GM23338 (cell line): ENCODE data around the gene TRIM37. TPM values are rescaled to one million over a fixed set of nuclear protein-coding genes. Genes with fewer than 3 reads are reported as not detected.

ENCODE experiments used
- ATAC-seq: fragments of 200-7000 bp; cut with Tn5 transposase; 3 replicates; pipeline ENCODE4 v1.9.1; 2020
- DNase-seq: peaks from one replicate; pipeline ENCODE4 v3.0.0-alpha.2; 2015; ENCODE audit warnings: low spot score
- H2AFZ ChIP-seq: fragments of 200-600 bp; sonication (generic); 2 replicates; pipeline ENCODE4 v1.8.0; 2016; ENCODE audit warnings: antibody characterized with exemption, mild to moderate bottlenecking, moderate library complexity
- H3F3A ChIP-seq: fragments of 200-600 bp; sonication (generic); replicated peaks from 2 replicates; pipeline ENCODE4 v1.8.0; 2017; ENCODE audit warnings: antibody characterized with exemption, mixed run types, low read depth
- H3K27ac ChIP-seq: fragments of 200-600 bp; sonication (generic); 2 replicates; pipeline ENCODE4 v1.6.1; 2016; ENCODE audit warnings: low read depth
- H3K27me3 ChIP-seq: fragments of 200-600 bp; sonication (generic); 2 replicates; pipeline ENCODE4 v1.8.0; 2016; ENCODE audit warnings: mild to moderate bottlenecking, mixed run types, moderate library complexity; ENCODE audit not compliant: insufficient read depth
- H3K36me3 ChIP-seq: fragments of 200-600 bp; sonication (generic); 2 replicates; pipeline ENCODE4 v1.8.0; 2016; ENCODE audit warnings: mild to moderate bottlenecking; ENCODE audit not compliant: insufficient read depth
- H3K4me1 ChIP-seq: fragments of 200-600 bp; sonication (generic); 2 replicates; pipeline ENCODE4 v1.8.0; 2016; ENCODE audit warnings: mild to moderate bottlenecking, moderate library complexity; ENCODE audit not compliant: insufficient read depth
- H3K4me2 ChIP-seq: fragments of 200-600 bp; sonication (generic); 2 replicates; pipeline ENCODE4 v1.7.1; 2017; ENCODE audit warnings: mixed run types
- H3K4me3 ChIP-seq: fragments of 200-600 bp; sonication (generic); 2 replicates; pipeline ENCODE4 v1.6.1; 2016; ENCODE audit warnings: mixed run types
- H3K79me2 ChIP-seq: fragments of 200-600 bp; sonication (generic); replicated peaks from 2 replicates; pipeline ENCODE4 v1.8.0; 2017; ENCODE audit warnings: mild to moderate bottlenecking; ENCODE audit not compliant: insufficient read depth
- H3K9me2 ChIP-seq: fragments of 200-600 bp; sonication (generic); 2 replicates; pipeline ENCODE4 v1.8.0; 2017; ENCODE audit not compliant: insufficient read depth
- H4K20me1 ChIP-seq: fragments of 200-600 bp; sonication (generic); replicated peaks from 2 replicates; pipeline ENCODE4 v1.8.0; 2017; ENCODE audit warnings: mild to moderate bottlenecking; ENCODE audit not compliant: insufficient read depth
- H3K27ac Mint-ChIP-seq: 2 replicates; pipeline ENCODE4 v1.8.0; 2020; ENCODE audit warnings: inconsistent platforms, mild to moderate bottlenecking, moderate library complexity, mixed read lengths
- H3K27me3 Mint-ChIP-seq: 3 replicates; pipeline ENCODE4 v1.8.0; 2022; ENCODE audit warnings: low read depth, mild to moderate bottlenecking, moderate library complexity, mixed read lengths, inconsistent platforms; ENCODE audit not compliant: insufficient read depth, poor library complexity
- H3K36me3 Mint-ChIP-seq: 3 replicates; pipeline ENCODE4 v1.8.0; 2021; ENCODE audit warnings: low read depth, mild to moderate bottlenecking, inconsistent platforms, moderate library complexity, mixed read lengths
- H3K4me1 Mint-ChIP-seq: 3 replicates; pipeline ENCODE4 v1.8.0; 2020; ENCODE audit warnings: mild to moderate bottlenecking, inconsistent platforms, mixed read lengths
- H3K4me3 Mint-ChIP-seq: 3 replicates; pipeline ENCODE4 v1.8.0; 2021; ENCODE audit warnings: moderate library complexity, mild to moderate bottlenecking, inconsistent platforms, mixed read lengths
- H3K9me3 Mint-ChIP-seq: 3 replicates; pipeline ENCODE4 v1.8.0; 2020; ENCODE audit warnings: moderate library complexity, mild to moderate bottlenecking, inconsistent platforms, mixed read lengths
- CREB1 ChIP-seq: fragments of 250-450 bp; sonication (Bioruptor Pico); IDR thresholded peaks from 2 replicates; pipeline ENCODE4 v1.5.0; 2020; ENCODE audit warnings: low read depth, mild to moderate bottlenecking, moderate library complexity
- CTCF ChIP-seq, 2 experiments: fragments of 200-600 bp in 1 of 2; sonication (generic) in 1 of 2; conservative IDR thresholded peaks; 2 replicates each; pipeline versions ENCODE4 v1.5.1 to v1.6.1; 2016 to 2017; ENCODE audit warnings: antibody characterized with exemption in 2 of 2, low read depth in 2 of 2, mild to moderate bottlenecking in 2 of 2, moderate library complexity in 1 of 2
- ETS1 ChIP-seq: IDR thresholded peaks from 2 replicates; pipeline ENCODE4 v1.6.1; 2016; ENCODE audit warnings: antibody characterized with exemption
- JUNB ChIP-seq: IDR thresholded peaks from one replicate; pipeline ENCODE4 v1.6.1; 2016; ENCODE audit warnings: antibody characterized with exemption; ENCODE audit not compliant: unreplicated experiment
- POLR2AphosphoS5 ChIP-seq: IDR thresholded peaks from 2 replicates; pipeline ENCODE4 v1.6.1; 2016; ENCODE audit warnings: antibody characterized with exemption, low read depth
- STAT1 ChIP-seq: IDR thresholded peaks from one replicate; pipeline ENCODE4 v1.6.1; 2016; ENCODE audit warnings: antibody characterized with exemption; ENCODE audit not compliant: unreplicated experiment
- ZNF114 ChIP-seq: fragments of 250-450 bp; sonication (Bioruptor Pico); IDR thresholded peaks from 2 replicates; pipeline ENCODE4 v1.5.0; 2020; ENCODE audit warnings: mild to moderate bottlenecking, moderate library complexity
- ZNF331 ChIP-seq: fragments of 250-450 bp; sonication (Bioruptor Pico); IDR thresholded peaks from 2 replicates; pipeline ENCODE4 v1.5.0; 2020; ENCODE audit warnings: low read depth, mild to moderate bottlenecking, moderate library complexity
- ZNF462 ChIP-seq: fragments of 250-450 bp; sonication (Bioruptor Pico); IDR thresholded peaks from 2 replicates; pipeline ENCODE4 v1.5.0; 2020; ENCODE audit warnings: mild to moderate bottlenecking, moderate library complexity
- polyA plus RNA-seq: library from polyadenylated mRNA; unstranded; fragments of >200 nt; fragmentation: Nextera tagmentation; extraction: Ambion mirVana; gene quantifications from 2 replicates; pipeline ENCODE4 v1.2.1, GENCODE V29; 2016
- total RNA-seq: library from RNA; depleted of rRNA; stranded (reverse); fragments of >200 nt; shearing (Covaris generic); gene quantifications from 2 replicates; pipeline ENCODE4 v1.2.3, GENCODE V29; 2014

TRIM37 gene
- total and polyA plus RNA-seq, 2 experiments from 2014 or later: 61.1 to 71.2 TPM

- TF ChIP-seq ZNF331 (CRISPR knock-in tag) (no peak), POLR2AphosphoS5 (no peak), JUNB (no peak), CTCF (conservative IDR thresholded peaks at IDR 0.05; ENCODE audit: low read depth in 2 of 2) (no peak), CREB1 (CRISPR knock-in tag) (no peak), STAT1 (no peak), ZNF114 (CRISPR knock-in tag) (no peak), ETS1 (no peak)
Measured at GRCh38 chr17:59056857-59057256, 49.8 kb downstream of the TRIM37 start (continued).

GRCh38 chr17:59049798-59050197 lies 56.9 kb downstream of the TRIM37 start:
- Histone ChIP-seq H3K9me2 (no peaks in the 10 kb centered on the region), H3F3A (no peaks in the 10 kb centered on the region), H4K20me1 (peaks cover 13% of the 10 kb centered on the region; the same call in 1 of the 2 replicates), H3K4me1 (no peaks in the 10 kb centered on the region), H3K27ac (no peak overlapping the region), H3K4me2 (no peak overlapping the region), H2AFZ (no peak overlapping the region), H3K27me3 (no peaks in the 10 kb centered on the region), H3K4me3 (no peak overlapping the region), H3K79me2 (no peaks in the 10 kb centered on the region), H3K36me3 (peaks cover 7% of the 10 kb centered on the region; the same call in 1 of the 2 replicates)
- H3K36me3 Mint-ChIP-seq: peaks cover 48% of the 10 kb centered on the region
- no peak overlapping the region for H3K4me3 Mint-ChIP-seq
- H3K27me3 Mint-ChIP-seq: no peaks in the 10 kb centered on the region
- H3K9me3 Mint-ChIP-seq: no peaks in the 10 kb centered on the region
- H3K27ac Mint-ChIP-seq: no peak overlapping the region
- no peak for DNase-seq
- H3K4me1 Mint-ChIP-seq: no peaks in the 10 kb centered on the region
- ATAC-seq: no peak
- no peak for TF ChIP-seq CREB1 (CRISPR knock-in tag)
- no peak for TF ChIP-seq ZNF462 (CRISPR knock-in tag)
- no peak for TF ChIP-seq POLR2AphosphoS5
- TF ChIP-seq JUNB: no peak
- TF ChIP-seq STAT1: no peak
- no peak for TF ChIP-seq ZNF331 (CRISPR knock-in tag)
- TF ChIP-seq CTCF (conservative IDR thresholded peaks at IDR 0.05; ENCODE audit: low read depth in 2 of 2): no peak
